Stimulated activated effector memory CD8-positive, alpha-beta T cell treated with anti-CD3 and anti-CD28 coated beads, Interleukin-12 subunit alpha, Interleukin-12 subunit beta, amount 100 ng/mL, for 72 hours (primary cell): ENCODE measurements around the gene SETD9.
A peak's percentile ranks its signal among the peaks of the same experiment; 100 is the strongest.

Experiments
- ATAC-seq: fragments of 150-1000 bp; cut with Tn5 transposase; 2 replicates; pipeline ENCODE4 v1.10.0; 2021
- DNase-seq, 2 donors: peaks; one replicate each; pipeline ENCODE4 v3.0.0; 2021 to 2022; ENCODE audit warnings: low spot score in 2 of 2
- H3K27ac Mint-ChIP-seq: one replicate; pipeline ENCODE4 v1.8.0; 2022; ENCODE audit warnings: mild to moderate bottlenecking, mixed read lengths
- H3K36me3 Mint-ChIP-seq: one replicate; pipeline ENCODE4 v1.8.0; 2022; ENCODE audit warnings: mild to moderate bottlenecking, mixed read lengths
- H3K4me1 Mint-ChIP-seq: one replicate; pipeline ENCODE4 v1.8.0; 2022; ENCODE audit warnings: mixed read lengths
- H3K4me3 Mint-ChIP-seq: one replicate; pipeline ENCODE4 v1.8.0; 2022; ENCODE audit warnings: mild to moderate bottlenecking, mixed read lengths
- H3K9me3 Mint-ChIP-seq: one replicate; pipeline ENCODE4 v1.8.0; 2022; ENCODE audit warnings: mixed read lengths

The SETD9 gene

GRCh38 chr5:56909294-56910209 lies at the start of gene SETD9:
Gene SETD9, plus strand, starts transcription at chr5:56909596. Its CDS starts 50 bp downstream, at chr5:56909646.
- DNase-seq = peak; percentile 80 to 95
- Mint-ChIP-seq H3K4me3 (peak within 1 kb of the TSS; percentile 98), H3K27ac (peak within 1 kb of the TSS; percentile 97), H3K36me3 (peaks cover 14% of the 10 kb centered on the region), H3K9me3 (no peaks in the 10 kb centered on the region), H3K4me1 (peaks cover 22% of the 10 kb centered on the region)
- peak; percentile 89 for ATAC-seq

GRCh38 chr5:56861893-56862485 lies 47.4 kb upstream of the SETD9 start:
- Mint-ChIP-seq H3K27ac (no peak overlapping the region), H3K4me3 (no peak overlapping the region)

GRCh38 chr5:56862909-56863308 lies 46.5 kb upstream of the SETD9 start:
- Mint-ChIP-seq H3K36me3 (peaks cover 76% of the 10 kb centered on the region), H3K9me3 (no peaks in the 10 kb centered on the region), H3K27ac (no peak overlapping the region), H3K4me1 (peaks cover 5% of the 10 kb centered on the region), H3K4me3 (no peak overlapping the region)
- DNase-seq (no peak), ATAC-seq (no peak)

More at GRCh38 chr5:56861893-56862485, 47.4 kb upstream of the SETD9 start:
- Mint-ChIP-seq H3K36me3 (peaks cover 67% of the 10 kb centered on the region), H3K9me3 (no peaks in the 10 kb centered on the region), H3K4me1 (peaks cover 5% of the 10 kb centered on the region)
- DNase-seq (no peak), ATAC-seq (no peak)

- H3K4me3 Mint-ChIP-seq = no peak overlapping the region
- DNase-seq = no peak
- H3K4me1 Mint-ChIP-seq = peaks cover 10% of the 10 kb centered on the region
- no peaks in the 10 kb centered on the region for H3K9me3 Mint-ChIP-seq
- H3K36me3 Mint-ChIP-seq = peaks cover 91% of the 10 kb centered on the region
- ATAC-seq = no peak
- H3K27ac Mint-ChIP-seq = no peak overlapping the region
Observed at GRCh38 chr5:56871777-56872176, 37.6 kb upstream of the SETD9 start.

- no peaks in the 10 kb centered on the region for H3K9me3 Mint-ChIP-seq
- no peak for DNase-seq
- H3K36me3 Mint-ChIP-seq = peaks cover 89% of the 10 kb centered on the region
- peaks cover 10% of the 10 kb centered on the region for H3K4me1 Mint-ChIP-seq
- no peak for ATAC-seq
- no peak overlapping the region for H3K4me3 Mint-ChIP-seq
- H3K27ac Mint-ChIP-seq = no peak overlapping the region
Observed at GRCh38 chr5:56873056-56873455, 36.3 kb upstream of the SETD9 start.

- ATAC-seq (peak; percentile 58), DNase-seq (no peak)
- Mint-ChIP-seq H3K9me3 (no peaks in the 10 kb centered on the region), H3K36me3 (peaks cover 95% of the 10 kb centered on the region), H3K4me3 (no peak overlapping the region), H3K27ac (peak overlapping the region; percentile 11), H3K4me1 (peaks cover 4% of the 10 kb centered on the region)
Observed at GRCh38 chr5:56876327-56876726, 33.1 kb upstream of the SETD9 start.

- Mint-ChIP-seq H3K36me3 (peaks cover 97% of the 10 kb centered on the region), H3K27ac (peak overlapping the region; percentile 27), H3K9me3 (no peaks in the 10 kb centered on the region), H3K4me1 (no peaks in the 10 kb centered on the region), H3K4me3 (no peak overlapping the region)
- DNase-seq (no peak), ATAC-seq (no peak)
Observed at GRCh38 chr5:56881571-56881970, 27.8 kb upstream of the SETD9 start.

- no peak for DNase-seq
- no peaks in the 10 kb centered on the region for H3K9me3 Mint-ChIP-seq
- H3K36me3 Mint-ChIP-seq = peaks cover 78% of the 10 kb centered on the region
- peaks cover 5% of the 10 kb centered on the region for H3K4me1 Mint-ChIP-seq
- H3K27ac Mint-ChIP-seq = peak overlapping the region; percentile 56
- peak; percentile 55 for ATAC-seq
- H3K4me3 Mint-ChIP-seq = no peak overlapping the region
Observed at GRCh38 chr5:56893251-56893951, 16.0 kb upstream of the SETD9 start.

GRCh38 chr5:56896763-56897162 lies 12.6 kb upstream of the SETD9 start:
- peaks cover 5% of the 10 kb centered on the region for H3K4me1 Mint-ChIP-seq
- DNase-seq (no peak), ATAC-seq (no peak)
- no peaks in the 10 kb centered on the region for H3K9me3 Mint-ChIP-seq
- peaks cover 47% of the 10 kb centered on the region for H3K36me3 Mint-ChIP-seq
- peak overlapping the region; percentile 12 for H3K27ac Mint-ChIP-seq
- no peak overlapping the region for H3K4me3 Mint-ChIP-seq

- H3K27ac Mint-ChIP-seq = no peak overlapping the region
- ATAC-seq (no peak), DNase-seq (no peak)
- H3K4me1 Mint-ChIP-seq = peaks cover 4% of the 10 kb centered on the region
- H3K4me3 Mint-ChIP-seq = no peak overlapping the region
- no peaks in the 10 kb centered on the region for H3K9me3 Mint-ChIP-seq
- H3K36me3 Mint-ChIP-seq = peaks cover 33% of the 10 kb centered on the region
Observed at GRCh38 chr5:56898213-56898612, 11.2 kb upstream of the SETD9 start.

- no peak overlapping the region for H3K27ac Mint-ChIP-seq
- H3K4me3 Mint-ChIP-seq = no peak overlapping the region
- peaks cover 11% of the 10 kb centered on the region for H3K36me3 Mint-ChIP-seq
- no peaks in the 10 kb centered on the region for H3K4me1 Mint-ChIP-seq
- ATAC-seq (no peak), DNase-seq (no peak)
- no peaks in the 10 kb centered on the region for H3K9me3 Mint-ChIP-seq
Observed at GRCh38 chr5:56900395-56900794, 9.0 kb upstream of the SETD9 start.

- Mint-ChIP-seq H3K4me3 (no peak overlapping the region), H3K36me3 (peaks cover 5% of the 10 kb centered on the region), H3K27ac (no peak overlapping the region), H3K4me1 (no peaks in the 10 kb centered on the region), H3K9me3 (no peaks in the 10 kb centered on the region)
- DNase-seq (peak in 1 of 2 donors; percentile 53), ATAC-seq (peak; percentile 58)
Observed at GRCh38 chr5:56900858-56901578, 8.4 kb upstream of the SETD9 start.

GRCh38 chr5:56908942-56909293 lies 478 bp upstream of the SETD9 start:
- H3K27ac Mint-ChIP-seq = peak overlapping the region; percentile 97
- ATAC-seq (no peak), DNase-seq (no peak)
- H3K4me1 Mint-ChIP-seq = peaks cover 22% of the 10 kb centered on the region
- H3K4me3 Mint-ChIP-seq = peak overlapping the region; percentile 98
- H3K9me3 Mint-ChIP-seq = no peaks in the 10 kb centered on the region
- H3K36me3 Mint-ChIP-seq = peaks cover 14% of the 10 kb centered on the region

- peaks cover 14% of the 10 kb centered on the region for H3K36me3 Mint-ChIP-seq
- DNase-seq = peak in 1 of 2 donors; percentile 21
- peak overlapping the region; percentile 98 for H3K4me3 Mint-ChIP-seq
- peaks cover 22% of the 10 kb centered on the region for H3K4me1 Mint-ChIP-seq
- no peaks in the 10 kb centered on the region for H3K9me3 Mint-ChIP-seq
- H3K27ac Mint-ChIP-seq = peak overlapping the region; percentile 97
- peak; percentile 55 for ATAC-seq
Observed at GRCh38 chr5:56910210-56910965, 992 bp downstream of the SETD9 start.
